ACHN (cell line): ENCODE measurements around the gene CAP2.
"Not testable (repeated sequence)": the region's sequence is repeated elsewhere in the genome, so short reads cannot be mapped to it uniquely, and the experiment has no call there.

Experiments used
- DNase-seq: peaks from one replicate; pipeline ENCODE4 v3.0.0-alpha.2; 2015
- in situ Hi-C: cut with HindIII; loops from 2 replicates; pipeline ENCODE4 v1.10.0; 2017; ENCODE audit warnings: low sequenced_read_pairs, low pct_ligation_motif_present, low pct_unique_long_range_greater_than_20kb

The CAP2 gene

GRCh38 chr6:17519120-17519519, 125.7 kb downstream of the CAP2 start:
- DNase-seq = no peak
- in situ Hi-C loops = no loop called here

- DNase-seq = no peak
These were observed 132.2 kb downstream of the CAP2 start for GRCh38 chr6:17525637-17526036.

GRCh38 chr6:17527076-17527475, 133.7 kb downstream of the CAP2 start:
- no peak for DNase-seq
- in situ Hi-C loops = no loop called here

More at GRCh38 chr6:17525637-17526036, 132.2 kb downstream of the CAP2 start:
- in situ Hi-C loops = no loop called here

GRCh38 chr6:17530321-17530835, 137.0 kb downstream of the CAP2 start:
- DNase-seq = no peak
- in situ Hi-C loops = no loop called here

GRCh38 chr6:17536586-17536985, 143.2 kb downstream of the CAP2 start:
- in situ Hi-C loops = no loop called here

GRCh38 chr6:17542243-17542642, 148.8 kb downstream of the CAP2 start:
- DNase-seq = no peak
- in situ Hi-C loops = no loop called here

More at GRCh38 chr6:17536586-17536985, 143.2 kb downstream of the CAP2 start:
- no peak for DNase-seq

GRCh38 chr6:17545681-17546080, 152.3 kb downstream of the CAP2 start:
- in situ Hi-C loops, DNase-seq: not testable (repeated sequence)

- in situ Hi-C loops = no loop called here
These were observed 158.1 kb downstream of the CAP2 start for GRCh38 chr6:17551383-17551958.

GRCh38 chr6:17552861-17553260, 159.5 kb downstream of the CAP2 start:
- in situ Hi-C loops = no loop called here
- DNase-seq = no peak

More at GRCh38 chr6:17551383-17551958, 158.1 kb downstream of the CAP2 start:
- no peak for DNase-seq

GRCh38 chr6:17556014-17556413, 162.6 kb downstream of the CAP2 start:
- in situ Hi-C loops = no loop called here
- DNase-seq = no peak

GRCh38 chr6:17562636-17563035, 169.2 kb downstream of the CAP2 start:
- in situ Hi-C loops = no loop called here
- no peak for DNase-seq

GRCh38 chr6:17565399-17565798, 172.0 kb downstream of the CAP2 start:
- DNase-seq = no peak
- in situ Hi-C loops = no loop called here

- DNase-seq = no peak
- in situ Hi-C loops = no loop called here
These were observed 181.6 kb downstream of the CAP2 start for GRCh38 chr6:17574866-17575560.

- in situ Hi-C loops = no loop called here
- no peak for DNase-seq
These were observed 183.7 kb downstream of the CAP2 start for GRCh38 chr6:17577059-17577458.

- DNase-seq = peak; percentile 63
These were observed 187.2 kb downstream of the CAP2 start for GRCh38 chr6:17580518-17581048.

GRCh38 chr6:17581282-17581681, 187.9 kb downstream of the CAP2 start:
- in situ Hi-C loops, DNase-seq: not testable (repeated sequence)

More at GRCh38 chr6:17580518-17581048, 187.2 kb downstream of the CAP2 start:
- in situ Hi-C loops = no loop called here

GRCh38 chr6:17583811-17584210, 190.4 kb downstream of the CAP2 start:
- DNase-seq = no peak
- in situ Hi-C loops = no loop called here

GRCh38 chr6:17584241-17584803, 190.9 kb downstream of the CAP2 start:
- peak; percentile 68 for DNase-seq
- in situ Hi-C loops = no loop called here

GRCh38 chr6:17585766-17586490, 192.5 kb downstream of the CAP2 start:
- DNase-seq = peak; percentile 22
- in situ Hi-C loops = no loop called here
